Thyroid gland (tissue), 4 donors: ENCODE data around the gene CISTR.

Experiments used
- POLR2A ChIP-seq, 2 donors: fragments of 450-650 bp; IDR thresholded peaks; one replicate each; pipeline ENCODE4 v1.6.1; 2017; ENCODE audit warnings: antibody characterized with exemption in 2 of 2, mild to moderate bottlenecking in 2 of 2, moderate library complexity in 1 of 2
- TF ChIP-seq, protein P1 (sequence below), 6 experiments: fragments of 200-600 bp in 3 of 6; fragments of 450-650 bp in 3 of 6; sonication (generic) in 3 of 6; IDR thresholded peaks; one replicate each; pipeline ENCODE4 v1.5.1; 2016 to 2019; ENCODE audit warnings: antibody characterized with exemption in 6 of 6, mild to moderate bottlenecking in 2 of 6, inconsistent platforms in 1 of 6, moderate library complexity in 1 of 6

DNA sequence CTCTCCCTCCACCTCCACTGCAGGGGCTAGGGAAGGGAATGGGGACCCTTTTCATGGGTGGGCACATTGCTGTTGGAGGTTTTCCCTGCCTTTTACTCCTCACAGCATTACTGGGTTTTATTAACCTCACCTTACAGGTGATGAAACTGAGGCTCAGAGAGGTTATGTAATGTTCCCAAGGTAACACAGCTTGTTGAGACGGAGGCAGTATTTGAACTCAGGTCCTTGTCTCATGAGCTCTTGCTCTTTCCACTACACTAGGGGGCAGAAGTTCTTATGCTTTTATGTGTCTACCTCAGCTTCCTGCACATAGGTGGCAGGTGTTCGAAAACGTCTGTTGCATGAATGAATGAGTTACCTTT, 11.7 kb downstream of the CISTR start:
- TF ChIP-seq, protein P1, sequence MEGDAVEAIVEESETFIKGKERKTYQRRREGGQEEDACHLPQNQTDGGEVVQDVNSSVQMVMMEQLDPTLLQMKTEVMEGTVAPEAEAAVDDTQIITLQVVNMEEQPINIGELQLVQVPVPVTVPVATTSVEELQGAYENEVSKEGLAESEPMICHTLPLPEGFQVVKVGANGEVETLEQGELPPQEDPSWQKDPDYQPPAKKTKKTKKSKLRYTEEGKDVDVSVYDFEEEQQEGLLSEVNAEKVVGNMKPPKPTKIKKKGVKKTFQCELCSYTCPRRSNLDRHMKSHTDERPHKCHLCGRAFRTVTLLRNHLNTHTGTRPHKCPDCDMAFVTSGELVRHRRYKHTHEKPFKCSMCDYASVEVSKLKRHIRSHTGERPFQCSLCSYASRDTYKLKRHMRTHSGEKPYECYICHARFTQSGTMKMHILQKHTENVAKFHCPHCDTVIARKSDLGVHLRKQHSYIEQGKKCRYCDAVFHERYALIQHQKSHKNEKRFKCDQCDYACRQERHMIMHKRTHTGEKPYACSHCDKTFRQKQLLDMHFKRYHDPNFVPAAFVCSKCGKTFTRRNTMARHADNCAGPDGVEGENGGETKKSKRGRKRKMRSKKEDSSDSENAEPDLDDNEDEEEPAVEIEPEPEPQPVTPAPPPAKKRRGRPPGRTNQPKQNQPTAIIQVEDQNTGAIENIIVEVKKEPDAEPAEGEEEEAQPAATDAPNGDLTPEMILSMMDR (IDR thresholded peaks at IDR 0.05) = no peak
- no peak for TF ChIP-seq POLR2A (IDR thresholded peaks at IDR 0.05)
